K562 (cell line): Measurements from ENCODE around the gene TRNAU1AP. TPM values are rescaled to one million over a fixed set of nuclear protein-coding genes. Genes with fewer than 3 reads are reported as not detected.

Source experiments
- ATF6 ChIP-seq: sonication (generic); formaldehyde crosslinking; IDR thresholded peaks from 2 replicates; pipeline ENCODE4 v1.4.0; 2020; ENCODE audit warnings: mild to moderate bottlenecking, missing genetic modification reagents
- CBX5 ChIP-seq: IDR thresholded peaks from 2 replicates; pipeline ENCODE4 v1.6.1; 2014; ENCODE audit warnings: low read depth, borderline replicate concordance
- CEBPB ChIP-seq: fragments of 450-650 bp; IDR thresholded peaks from 2 replicates; pipeline ENCODE4 v1.6.1; 2016; ENCODE audit warnings: missing genetic modification characterization, missing compliant biosample characterization
- CHD1 ChIP-seq: fragments of 200-600 bp; sonication (generic); IDR thresholded peaks from one replicate; pipeline ENCODE4 v1.6.1; 2012; ENCODE audit warnings: mild to moderate bottlenecking, moderate library complexity, low read length, inconsistent platforms
- ETV6 ChIP-seq, 3 experiments: fragments of 150-350 bp in 1 of 3; sonication (generic) in 1 of 3; formaldehyde crosslinking in 1 of 3; IDR thresholded peaks; 2 replicates each; pipeline versions ENCODE4 v1.6.1 to v1.8.0; 2014 to 2022; ENCODE audit warnings: borderline replicate concordance in 2 of 3, low read depth in 2 of 3, antibody characterized with exemption in 1 of 3, low read length in 1 of 3, mild to moderate bottlenecking in 1 of 3, missing genetic modification reagents in 1 of 3
- FOSL1 ChIP-seq: fragments of 200-800 bp; sonication (Bioruptor generic); conservative IDR thresholded peaks from 2 replicates; pipeline ENCODE4 v1.6.1; 2016; ENCODE audit warnings: missing genetic modification characterization, missing compliant biosample characterization
- GATAD2A ChIP-seq: fragments of 450-650 bp; IDR thresholded peaks from 2 replicates; pipeline ENCODE4 v1.6.1; 2017
- MNT ChIP-seq, 2 experiments: fragments of 450-650 bp; conservative IDR thresholded peaks; 2 replicates each; pipeline ENCODE4 v1.6.1; 2017; ENCODE audit warnings: mild to moderate bottlenecking in 2 of 2, moderate library complexity in 2 of 2
- NCOA2 ChIP-seq, 2 experiments: fragments of 450-650 bp; IDR thresholded peaks; 2 replicates each; pipeline ENCODE4 v1.6.1; 2018; ENCODE audit warnings: mild to moderate bottlenecking in 2 of 2, moderate library complexity in 1 of 2; ENCODE audit not compliant: partially characterized antibody in 2 of 2
- POLR2A ChIP-seq: fragments of 450-650 bp; conservative IDR thresholded peaks from 2 replicates; pipeline ENCODE4 v1.6.1; 2016
- PRPF4 ChIP-seq: fragments of 200-400 bp; formaldehyde crosslinking; IDR thresholded peaks from one replicate; pipeline ENCODE4 v1.6.1; 2017; ENCODE audit warnings: low read length, low read depth, mild to moderate bottlenecking; ENCODE audit not compliant: insufficient read depth, poor library complexity, severe bottlenecking
- U2AF2 ChIP-seq: fragments of 200-400 bp; formaldehyde crosslinking; optimal IDR thresholded peaks from 2 replicates; pipeline ENCODE3; 2017; ENCODE audit warnings: low read depth, mild to moderate bottlenecking, low read length
- ZBTB11 ChIP-seq, 3 experiments: fragments of 200-800 bp in 1 of 3; fragments of 250-450 bp in 1 of 3; fragments of 450-650 bp in 1 of 3; sonication (Bioruptor Pico) in 1 of 3; sonication (Bioruptor generic) in 1 of 3; formaldehyde crosslinking in 1 of 3; IDR thresholded peaks; 2 replicates each; pipeline versions ENCODE4 v1.6.1 to v1.8.0; 2016 to 2022; ENCODE audit warnings: mild to moderate bottlenecking in 2 of 3, missing genetic modification characterization in 2 of 3, missing compliant biosample characterization in 1 of 3, moderate library complexity in 1 of 3
- ZBTB17 ChIP-seq: fragments of 450-650 bp; formaldehyde crosslinking; IDR thresholded peaks from 2 replicates; pipeline ENCODE4 v1.4.0; 2020; ENCODE audit warnings: mild to moderate bottlenecking
- ZBTB9 ChIP-seq: fragments of 450-650 bp; formaldehyde crosslinking; IDR thresholded peaks from 2 replicates; pipeline ENCODE4 v1.4.0; 2020; ENCODE audit warnings: mild to moderate bottlenecking, moderate library complexity
- ZNF717 ChIP-seq: fragments of 250-450 bp; sonication (Bioruptor Pico); IDR thresholded peaks from 2 replicates; pipeline ENCODE4 v1.5.0; 2021
- ZNF75A ChIP-seq: fragments of 450-650 bp; formaldehyde crosslinking; IDR thresholded peaks from 2 replicates; pipeline ENCODE4 v1.4.0; 2020; ENCODE audit warnings: mild to moderate bottlenecking
- polyA plus RNA-seq, 8 experiments: library from polyadenylated mRNA; depleted of rRNA in 4 of 8; stranded (reverse) in 5 of 8; unstranded in 3 of 8; fragments of >200 nt; fragmentation: Nextera tagmentation in 2 of 8; fragmentation: Illumina TruSeq in 1 of 8; extraction: Ambion mirVana in 2 of 8; extraction: Trizol in 1 of 8; gene quantifications; 2 replicates each; pipeline versions ENCODE4 v1.2.1 to v1.2.3, GENCODE V29; 2011 to 2014; ENCODE audit warnings: inconsistent platforms in 1 of 8, missing spikeins in 1 of 8
- total RNA-seq, 7 experiments: library from RNA; depleted of rRNA in 6 of 7; stranded (reverse); fragments of >200 nt in 6 of 7; fragmentation: Illumina TruSeq in 2 of 7; extraction: Trizol in 2 of 7; gene quantifications; 2 replicates each; pipeline versions ENCODE4 v1.2.1 to v1.2.3, GENCODE V29; 2011 to 2021; ENCODE audit warnings: low replicate concordance in 1 of 7

The TRNAU1AP gene
- total and polyA plus RNA-seq, 9 of the 15 experiments (the other 6 are each of a cell fraction or from before 2014, with no cell fraction given): 34.9 to 110 (median 46.3) TPM

- TF ChIP-seq ATF6: no peak; the same call in 1 of the 2 replicates
- no peak for TF ChIP-seq ZBTB17 (CRISPR knock-in tag)
- TF ChIP-seq ZNF75A (CRISPR knock-in tag): no peak
- TF ChIP-seq ZBTB9 (CRISPR knock-in tag): no peak
- no peak for TF ChIP-seq GATAD2A
- TF ChIP-seq POLR2A: peak; percentile 36
- TF ChIP-seq NCOA2 (IDR thresholded peaks at IDR 0.05; ENCODE audit: partially characterized antibody in 2 of 2): no peak
- TF ChIP-seq MNT (conservative IDR thresholded peaks at IDR 0.05): no peak; a peak in 1 of 4 replicates
- no peak for TF ChIP-seq ETV6 (IDR thresholded peaks at IDR 0.05; ENCODE audit: borderline replicate concordance in 1 of 2, low read depth in 2 of 2, low read length in 1 of 2)
- no peak; the same call in 1 of the 2 replicates for TF ChIP-seq ETV6 (CRISPR knock-in tag; IDR thresholded peaks at IDR 0.05; ENCODE audit: borderline replicate concordance)
- TF ChIP-seq CHD1: peak; percentile 69
- TF ChIP-seq CBX5: no peak
- TF ChIP-seq U2AF2: no peak
- no peak for TF ChIP-seq PRPF4
- TF ChIP-seq ZNF717 (CRISPR knock-in tag): no peak
- TF ChIP-seq FOSL1 (tag): 0 out of 2 replicates have a peak, but pooled peaks have one; percentile 31
- no peak for TF ChIP-seq CEBPB (tag)
- TF ChIP-seq ZBTB11 (CRISPR knock-in tag; IDR thresholded peaks at IDR 0.05): no peak
Measured at GRCh38 chr1:28507646-28508434, 45.0 kb upstream of the TRNAU1AP start (continued).
